ENCODE measurements around the gene EHD1.

- TF ChIP-seq EZH2 (optimal IDR thresholded peaks at IDR 0.05; ENCODE audit: low read depth, low read length) (no peak), CTCF (IDR thresholded peaks at IDR 0.05; ENCODE audit: low read length) (no peak)
Observed at GRCh38 chr11:64854534-64855502, 23.6 kb downstream of the EHD1 start.

All from MM.1S (cell line).